ENCODE results near the gene DUOX1. TPM values are rescaled to one million over a fixed set of nuclear protein-coding genes. Genes with fewer than 3 reads are reported as not detected.

DUOX1 gene
- total and polyA plus RNA-seq, 9 of the 15 experiments (the other 6 are each of a cell fraction or from before 2014, with no cell fraction given) = 0.01 to 0.22 (median 0.01) TPM; not detected in 6

DNA sequence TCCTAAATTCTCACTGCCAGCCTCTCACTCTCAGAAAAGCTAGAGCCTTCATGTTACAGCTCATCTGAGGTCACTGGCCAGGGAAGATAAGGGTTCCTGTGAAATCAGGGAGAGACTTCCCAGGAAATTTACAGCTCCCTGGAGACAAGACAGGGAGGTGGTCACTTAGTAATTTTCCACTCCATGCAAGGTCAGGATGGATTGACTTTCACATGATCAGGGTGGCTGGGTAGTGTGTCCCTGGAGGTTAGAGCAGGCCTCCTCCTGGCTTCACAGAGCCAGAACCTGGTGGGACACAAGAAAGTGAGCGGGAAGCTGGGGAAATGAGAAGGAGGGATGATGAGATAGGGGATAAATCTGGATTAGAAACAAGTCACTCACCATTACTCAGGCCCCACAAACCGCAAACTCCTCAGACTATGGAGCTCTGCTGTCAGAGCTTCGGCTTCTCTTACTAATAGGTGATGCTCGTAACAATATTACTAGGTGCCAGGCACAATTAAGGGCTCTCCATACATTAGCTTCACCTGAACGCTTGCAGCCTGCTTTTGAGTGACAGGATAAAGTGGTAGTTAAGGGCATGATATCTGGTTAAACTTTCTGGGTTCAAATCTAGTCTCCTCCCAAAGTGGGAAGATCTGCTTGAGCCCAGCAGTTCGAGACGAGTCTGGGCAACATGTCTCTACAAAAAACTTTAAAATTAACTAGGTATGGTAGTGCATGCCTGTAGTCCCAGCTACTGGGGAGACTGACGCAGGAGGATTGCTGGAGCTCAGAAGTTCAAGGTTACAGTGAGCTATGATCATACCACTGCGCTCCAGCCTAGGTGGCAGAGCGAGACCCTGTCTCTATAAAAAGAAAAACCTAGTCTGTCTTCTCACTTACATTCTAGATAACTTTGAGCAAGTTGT is 40.7 kb upstream of the DUOX1 start (continued):
- TF ChIP-seq, protein P1, sequence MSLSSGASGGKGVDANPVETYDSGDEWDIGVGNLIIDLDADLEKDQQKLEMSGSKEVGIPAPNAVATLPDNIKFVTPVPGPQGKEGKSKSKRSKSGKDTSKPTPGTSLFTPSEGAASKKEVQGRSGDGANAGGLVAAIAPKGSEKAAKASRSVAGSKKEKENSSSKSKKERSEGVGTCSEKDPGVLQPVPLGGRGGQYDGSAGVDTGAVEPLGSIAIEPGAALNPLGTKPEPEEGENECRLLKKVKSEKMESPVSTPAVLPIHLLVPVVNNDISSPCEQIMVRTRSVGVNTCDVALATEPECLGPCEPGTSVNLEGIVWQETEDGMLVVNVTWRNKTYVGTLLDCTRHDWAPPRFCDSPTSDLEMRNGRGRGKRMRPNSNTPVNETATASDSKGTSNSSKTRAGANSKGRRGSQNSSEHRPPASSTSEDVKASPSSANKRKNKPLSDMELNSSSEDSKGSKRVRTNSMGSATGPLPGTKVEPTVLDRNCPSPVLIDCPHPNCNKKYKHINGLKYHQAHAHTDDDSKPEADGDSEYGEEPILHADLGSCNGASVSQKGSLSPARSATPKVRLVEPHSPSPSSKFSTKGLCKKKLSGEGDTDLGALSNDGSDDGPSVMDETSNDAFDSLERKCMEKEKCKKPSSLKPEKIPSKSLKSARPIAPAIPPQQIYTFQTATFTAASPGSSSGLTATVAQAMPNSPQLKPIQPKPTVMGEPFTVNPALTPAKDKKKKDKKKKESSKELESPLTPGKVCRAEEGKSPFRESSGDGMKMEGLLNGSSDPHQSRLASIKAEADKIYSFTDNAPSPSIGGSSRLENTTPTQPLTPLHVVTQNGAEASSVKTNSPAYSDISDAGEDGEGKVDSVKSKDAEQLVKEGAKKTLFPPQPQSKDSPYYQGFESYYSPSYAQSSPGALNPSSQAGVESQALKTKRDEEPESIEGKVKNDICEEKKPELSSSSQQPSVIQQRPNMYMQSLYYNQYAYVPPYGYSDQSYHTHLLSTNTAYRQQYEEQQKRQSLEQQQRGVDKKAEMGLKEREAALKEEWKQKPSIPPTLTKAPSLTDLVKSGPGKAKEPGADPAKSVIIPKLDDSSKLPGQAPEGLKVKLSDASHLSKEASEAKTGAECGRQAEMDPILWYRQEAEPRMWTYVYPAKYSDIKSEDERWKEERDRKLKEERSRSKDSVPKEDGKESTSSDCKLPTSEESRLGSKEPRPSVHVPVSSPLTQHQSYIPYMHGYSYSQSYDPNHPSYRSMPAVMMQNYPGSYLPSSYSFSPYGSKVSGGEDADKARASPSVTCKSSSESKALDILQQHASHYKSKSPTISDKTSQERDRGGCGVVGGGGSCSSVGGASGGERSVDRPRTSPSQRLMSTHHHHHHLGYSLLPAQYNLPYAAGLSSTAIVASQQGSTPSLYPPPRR (CRISPR knock-in tag; IDR thresholded peaks at IDR 0.05; ENCODE audit: borderline replicate concordance) = no peak
- TF ChIP-seq, protein P2, sequence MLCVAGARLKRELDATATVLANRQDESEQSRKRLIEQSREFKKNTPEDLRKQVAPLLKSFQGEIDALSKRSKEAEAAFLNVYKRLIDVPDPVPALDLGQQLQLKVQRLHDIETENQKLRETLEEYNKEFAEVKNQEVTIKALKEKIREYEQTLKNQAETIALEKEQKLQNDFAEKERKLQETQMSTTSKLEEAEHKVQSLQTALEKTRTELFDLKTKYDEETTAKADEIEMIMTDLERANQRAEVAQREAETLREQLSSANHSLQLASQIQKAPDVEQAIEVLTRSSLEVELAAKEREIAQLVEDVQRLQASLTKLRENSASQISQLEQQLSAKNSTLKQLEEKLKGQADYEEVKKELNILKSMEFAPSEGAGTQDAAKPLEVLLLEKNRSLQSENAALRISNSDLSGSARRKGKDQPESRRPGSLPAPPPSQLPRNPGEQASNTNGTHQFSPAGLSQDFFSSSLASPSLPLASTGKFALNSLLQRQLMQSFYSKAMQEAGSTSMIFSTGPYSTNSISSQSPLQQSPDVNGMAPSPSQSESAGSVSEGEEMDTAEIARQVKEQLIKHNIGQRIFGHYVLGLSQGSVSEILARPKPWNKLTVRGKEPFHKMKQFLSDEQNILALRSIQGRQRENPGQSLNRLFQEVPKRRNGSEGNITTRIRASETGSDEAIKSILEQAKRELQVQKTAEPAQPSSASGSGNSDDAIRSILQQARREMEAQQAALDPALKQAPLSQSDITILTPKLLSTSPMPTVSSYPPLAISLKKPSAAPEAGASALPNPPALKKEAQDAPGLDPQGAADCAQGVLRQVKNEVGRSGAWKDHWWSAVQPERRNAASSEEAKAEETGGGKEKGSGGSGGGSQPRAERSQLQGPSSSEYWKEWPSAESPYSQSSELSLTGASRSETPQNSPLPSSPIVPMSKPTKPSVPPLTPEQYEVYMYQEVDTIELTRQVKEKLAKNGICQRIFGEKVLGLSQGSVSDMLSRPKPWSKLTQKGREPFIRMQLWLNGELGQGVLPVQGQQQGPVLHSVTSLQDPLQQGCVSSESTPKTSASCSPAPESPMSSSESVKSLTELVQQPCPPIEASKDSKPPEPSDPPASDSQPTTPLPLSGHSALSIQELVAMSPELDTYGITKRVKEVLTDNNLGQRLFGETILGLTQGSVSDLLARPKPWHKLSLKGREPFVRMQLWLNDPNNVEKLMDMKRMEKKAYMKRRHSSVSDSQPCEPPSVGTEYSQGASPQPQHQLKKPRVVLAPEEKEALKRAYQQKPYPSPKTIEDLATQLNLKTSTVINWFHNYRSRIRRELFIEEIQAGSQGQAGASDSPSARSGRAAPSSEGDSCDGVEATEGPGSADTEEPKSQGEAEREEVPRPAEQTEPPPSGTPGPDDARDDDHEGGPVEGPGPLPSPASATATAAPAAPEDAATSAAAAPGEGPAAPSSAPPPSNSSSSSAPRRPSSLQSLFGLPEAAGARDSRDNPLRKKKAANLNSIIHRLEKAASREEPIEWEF (CRISPR knock-in tag; IDR thresholded peaks at IDR 0.05) = no peak
- no peak for TF ChIP-seq TFAP4 (CRISPR knock-in tag; IDR thresholded peaks at IDR 0.05; ENCODE audit: borderline replicate concordance)
- no peak for TF ChIP-seq RBM39 (optimal IDR thresholded peaks at IDR 0.05; ENCODE audit: low read depth, low read length)
- TF ChIP-seq RUNX1 (IDR thresholded peaks at IDR 0.05; ENCODE audit: low read depth) = no peak
- TF ChIP-seq NCOA1 (IDR thresholded peaks at IDR 0.05; ENCODE audit: low read depth) = no peak
- TF ChIP-seq NUFIP1 (IDR thresholded peaks at IDR 0.05; ENCODE audit: partially characterized antibody) = no peak
- TF ChIP-seq HDAC1 (IDR thresholded peaks at IDR 0.05) = peak in 1 of 2 experiments; percentile 41; a peak in 1 of 4 replicates
- no peak for TF ChIP-seq NFYB (IDR thresholded peaks at IDR 0.05; ENCODE audit: extremely low read depth, insufficient read length)
- TF ChIP-seq, protein P3, sequence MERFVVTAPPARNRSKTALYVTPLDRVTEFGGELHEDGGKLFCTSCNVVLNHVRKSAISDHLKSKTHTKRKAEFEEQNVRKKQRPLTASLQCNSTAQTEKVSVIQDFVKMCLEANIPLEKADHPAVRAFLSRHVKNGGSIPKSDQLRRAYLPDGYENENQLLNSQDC (CRISPR knock-in tag; IDR thresholded peaks at IDR 0.05) = no peak
- peak; percentile 26 to 50; a peak in 2 of 4 replicates for TF ChIP-seq KDM1A (IDR thresholded peaks at IDR 0.05)
- TF ChIP-seq ZBTB9 (CRISPR knock-in tag; IDR thresholded peaks at IDR 0.05) = no peak
- TF ChIP-seq ZNF408 (CRISPR knock-in tag; IDR thresholded peaks at IDR 0.05; ENCODE audit: low read depth) = no peak
- TF ChIP-seq TAF9B (IDR thresholded peaks at IDR 0.05; ENCODE audit: partially characterized antibody) = no peak
